Fibroblast of pulmonary artery (primary cell): ENCODE results near the gene SORBS1.

Source experiments
- DNase-seq: peaks from one replicate; pipeline ENCODE4 v3.0.0-alpha.2; 2010; ENCODE audit warnings: low read depth
- H3K4me3 ChIP-seq: replicated peaks from 2 replicates; pipeline ENCODE4 v1.5.1; 2011; ENCODE audit warnings: low read depth, mild to moderate bottlenecking, control low read depth, low read length, moderate library complexity
- CTCF ChIP-seq: IDR thresholded peaks from 2 replicates; pipeline ENCODE4 v1.5.1; 2011; ENCODE audit warnings: mild to moderate bottlenecking, control low read depth, low read length, inconsistent platforms; ENCODE audit errors: missing control alignments

Gene SORBS1

GRCh38 chr10:95522117-95522516, 39.1 kb downstream of the SORBS1 start:
- TF ChIP-seq CTCF, result no peak
- DNase-seq, result no peak
- no peak overlapping the region for H3K4me3 ChIP-seq

GRCh38 chr10:95520617-95521016, 40.6 kb downstream of the SORBS1 start:
- no peak for TF ChIP-seq CTCF
- H3K4me3 ChIP-seq, result no peak overlapping the region
- no peak for DNase-seq

GRCh38 chr10:95518455-95519452, 42.4 kb downstream of the SORBS1 start:
- H3K4me3 ChIP-seq, result no peak overlapping the region
- no peak for DNase-seq
- TF ChIP-seq CTCF, result no peak

- DNase-seq, result peak; percentile 75
- TF ChIP-seq CTCF, result no peak
These were observed 43.4 kb downstream of the SORBS1 start for GRCh38 chr10:95517536-95518454.

GRCh38 chr10:95516774-95517373, 44.3 kb downstream of the SORBS1 start:
- DNase-seq, result no peak
- no peak for TF ChIP-seq CTCF

More at GRCh38 chr10:95517536-95518454, 43.4 kb downstream of the SORBS1 start:
- H3K4me3 ChIP-seq, result no peak overlapping the region

GRCh38 chr10:95513941-95514392, 47.2 kb downstream of the SORBS1 start:
- no peak overlapping the region for H3K4me3 ChIP-seq
- no peak for TF ChIP-seq CTCF
- peak; percentile 59 for DNase-seq

More at GRCh38 chr10:95516774-95517373, 44.3 kb downstream of the SORBS1 start:
- H3K4me3 ChIP-seq, result no peak overlapping the region
